ENCODE results near the gene CCDC13.

The CCDC13 gene

DNA sequence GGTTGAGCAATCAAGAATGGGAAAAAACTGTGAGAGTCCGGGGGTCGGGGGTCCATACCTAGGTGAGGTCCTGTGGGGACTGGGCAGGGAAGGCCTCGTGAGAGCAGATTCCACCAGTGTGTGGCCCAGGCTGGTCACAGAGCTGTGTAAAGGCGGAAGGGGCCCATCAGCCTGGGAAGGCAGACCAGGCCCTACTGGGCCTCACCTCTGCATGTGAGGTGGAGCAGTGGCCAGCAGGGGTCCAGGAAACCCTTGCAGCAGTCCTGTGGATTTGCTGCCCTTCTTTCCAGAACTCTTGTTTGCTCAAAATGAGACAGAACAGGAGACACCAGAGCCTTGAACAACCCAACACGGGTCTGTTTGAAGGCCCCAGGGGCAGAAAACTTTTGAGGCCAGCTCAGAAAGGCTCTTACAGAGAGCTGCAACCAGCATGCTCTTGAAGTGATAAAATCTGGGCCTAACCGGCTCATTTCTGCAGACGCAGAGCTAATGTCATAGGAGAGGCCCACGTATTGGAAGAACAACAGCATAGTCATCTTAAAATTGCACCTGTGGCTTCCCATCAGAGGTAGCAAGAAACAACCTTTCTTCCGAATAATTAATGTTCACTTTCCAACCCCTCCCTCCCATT, 40.1 kb downstream of the CCDC13 start:
- DNase-seq, result no peak

DNA sequence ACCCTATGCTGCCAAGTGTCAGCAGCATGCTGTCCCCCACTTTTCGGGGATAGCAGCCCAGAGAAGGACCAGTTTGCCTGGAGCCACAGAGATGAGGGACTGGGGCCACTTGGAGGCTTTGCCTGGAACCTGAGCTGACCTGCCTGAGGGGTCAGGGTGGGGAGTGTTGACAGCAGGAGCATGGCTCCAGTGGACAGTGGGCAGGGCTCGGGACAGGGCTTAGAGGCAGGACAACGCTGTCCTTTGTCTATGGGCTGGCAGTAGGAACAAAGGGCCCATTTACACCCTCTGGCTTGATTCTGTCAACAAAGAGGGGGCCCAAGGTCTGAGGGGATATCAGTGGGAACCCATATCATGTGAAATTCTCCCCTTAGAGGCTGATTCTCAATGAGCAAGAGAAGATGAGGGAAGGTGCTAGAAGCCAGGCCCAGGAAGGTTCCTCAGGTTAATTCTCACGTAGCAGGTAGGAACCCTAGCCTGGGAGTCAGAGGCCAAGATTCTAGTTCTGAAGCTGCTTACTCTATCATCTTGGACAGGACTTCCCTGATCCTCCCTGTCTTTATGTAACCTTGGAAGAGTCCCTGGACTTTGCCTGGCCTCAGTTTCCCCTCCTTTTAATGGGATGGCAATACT, 40.7 kb downstream of the CCDC13 start:
- DNase-seq, result no peak

- no peak for DNase-seq
Observed at GRCh38 chr3:42731476-42732195, 41.4 kb downstream of the CCDC13 start.

- DNase-seq, result no peak
Observed at GRCh38 chr3:42730706-42731420, 42.2 kb downstream of the CCDC13 start.

DNA sequence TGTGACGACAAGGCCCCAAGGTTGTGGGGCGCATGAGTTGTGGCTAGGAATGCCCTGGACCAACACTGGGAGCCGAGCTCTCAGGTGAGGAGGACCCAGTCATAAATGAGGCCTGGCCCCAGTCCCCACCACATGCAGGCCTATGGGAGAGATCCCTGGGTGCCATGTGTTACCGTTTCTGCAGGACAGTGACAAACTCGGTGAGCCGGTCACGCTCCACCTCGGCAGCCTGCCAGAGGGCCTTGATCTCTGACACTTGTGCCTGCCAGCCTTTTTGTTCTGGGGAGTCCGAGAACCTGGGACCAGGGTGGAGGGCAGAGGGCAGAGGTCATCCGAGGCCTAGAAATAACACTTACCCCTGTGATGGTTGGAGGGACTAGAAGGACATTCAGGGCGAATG, 42.8 kb downstream of the CCDC13 start:
- DNase-seq, result no peak

GRCh38 chr3:42729404-42730145, 43.5 kb downstream of the CCDC13 start:
- DNase-seq, result no peak

GRCh38 chr3:42728668-42729364, 44.2 kb downstream of the CCDC13 start:
- DNase-seq, result no peak

DNA sequence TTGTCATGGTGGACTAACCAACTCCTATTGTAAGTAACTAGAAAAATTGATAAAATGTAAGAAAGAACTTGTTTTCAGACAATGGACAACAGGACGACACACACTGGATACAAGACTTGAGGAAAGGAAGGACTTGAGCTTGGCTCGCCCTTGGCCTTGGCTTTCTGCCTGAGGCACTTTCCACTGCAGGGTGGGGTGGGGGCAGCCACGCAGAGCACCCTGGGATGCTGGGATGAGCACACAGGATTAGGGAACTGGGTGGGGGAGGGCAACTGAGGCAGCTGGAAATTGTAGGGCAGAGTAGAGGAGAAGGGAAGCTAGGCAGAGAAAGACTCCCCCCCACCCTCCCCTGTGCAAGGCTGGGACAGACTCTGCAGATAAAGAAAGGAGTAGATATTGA, 45.0 kb downstream of the CCDC13 start:
- no peak for DNase-seq

DNA sequence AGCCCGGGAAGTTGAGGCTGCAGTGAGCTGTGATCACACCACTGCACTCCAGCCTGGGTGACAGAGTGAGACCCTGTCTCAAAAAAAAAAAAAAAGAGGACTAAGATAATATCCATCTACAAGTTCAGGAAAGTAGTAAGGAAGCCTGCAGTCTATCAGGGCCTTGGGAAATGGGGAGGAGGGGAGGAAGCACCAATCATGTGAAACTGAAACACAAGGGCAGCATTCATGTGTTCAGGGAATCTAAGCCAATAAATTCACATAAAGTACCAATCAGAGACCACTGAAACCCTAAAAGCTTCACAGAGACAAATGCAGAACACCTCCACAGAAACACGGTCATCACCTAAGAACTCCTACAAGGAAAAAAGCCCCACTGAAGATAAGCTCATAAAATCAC, 47.6 kb downstream of the CCDC13 start:
- DNase-seq, result no peak

GRCh38 chr3:42723219-42723618, 49.8 kb downstream of the CCDC13 start:
- no peak for DNase-seq
